ENCODE data around the gene RGS10.
"Not testable (repeated sequence)": the region's sequence is repeated elsewhere in the genome, so short reads cannot be mapped to it uniquely, and the experiment has no call there.

Gene RGS10

DNA sequence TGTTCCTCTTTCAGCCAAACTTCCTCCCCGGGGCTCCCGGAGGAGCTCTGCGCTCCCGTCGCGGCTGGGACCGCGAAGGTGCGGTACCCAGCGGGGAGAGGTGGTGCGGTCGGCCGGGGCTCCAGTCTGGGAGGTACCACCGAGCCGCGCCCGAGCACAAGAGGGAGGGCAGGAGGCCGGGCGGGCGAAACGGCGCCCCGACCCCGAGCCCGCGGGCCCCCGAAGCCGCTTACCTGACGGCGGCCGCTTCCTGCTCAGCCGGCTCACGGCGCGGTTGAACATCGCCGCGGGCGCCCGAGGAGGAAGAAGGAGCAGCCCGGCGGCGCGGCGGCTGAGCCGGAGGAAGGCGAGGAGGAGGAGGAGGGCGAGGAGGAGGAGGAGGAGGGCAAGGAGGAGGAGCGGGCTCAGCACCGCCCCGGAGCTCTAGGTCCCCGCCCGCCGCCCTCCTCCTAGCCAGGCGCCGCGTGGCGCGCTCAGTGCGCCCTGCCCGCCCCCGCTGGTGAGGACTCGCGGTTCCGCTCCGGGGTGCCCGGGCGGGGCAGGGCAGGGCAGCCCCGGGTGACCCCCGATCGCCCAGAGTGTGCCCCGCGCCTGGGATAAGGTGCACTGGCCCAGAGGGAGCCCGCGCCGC is at the start of gene RGS10:
Gene RGS10 (minus strand): TSS at position 363 of the 631 bp plus-strand sequence. CDS start 81 bp downstream, at position 282.
- DNase-seq (ENCODE audit: low read depth), result peak; percentile 82

DNA sequence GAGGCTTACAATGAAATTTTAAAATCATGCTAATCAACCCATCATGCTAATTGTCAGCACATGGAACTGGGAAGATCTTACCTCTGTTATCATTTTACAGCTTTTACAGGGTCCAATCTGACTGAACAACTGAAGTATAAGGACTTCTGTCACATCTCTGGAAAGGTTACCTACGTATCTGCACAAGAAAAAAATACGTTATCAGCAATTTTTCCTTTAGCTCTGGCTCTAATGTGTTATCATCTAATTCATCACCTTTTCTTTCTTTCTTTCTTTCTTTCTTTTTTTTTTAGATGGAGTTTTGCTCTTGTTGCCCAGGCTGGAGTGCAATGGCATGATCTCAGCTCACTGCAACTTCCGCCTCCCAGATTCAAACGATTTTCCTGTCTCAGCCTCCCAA is 45.6 kb upstream of the RGS10 start:
- DNase-seq (ENCODE audit: low read depth), result no peak

DNA sequence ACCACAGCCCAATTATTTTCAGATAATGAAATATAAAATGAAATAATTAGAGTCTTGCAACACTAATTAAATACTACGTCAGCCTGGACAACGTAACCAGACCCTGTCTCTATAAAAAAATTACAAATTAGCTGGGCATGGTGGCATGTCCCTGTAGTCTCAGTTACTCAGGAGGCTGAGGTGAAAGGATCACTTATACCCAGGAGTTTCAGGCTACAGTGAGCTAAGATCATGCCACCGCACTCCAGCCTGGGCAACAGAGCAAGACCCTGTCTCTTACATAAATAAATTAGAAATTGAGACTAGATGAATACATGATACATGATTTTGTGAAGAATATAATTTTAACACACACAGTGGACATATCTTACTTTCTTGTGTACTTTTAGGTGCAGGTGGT is 35.8 kb upstream of the RGS10 start:
- no peak for DNase-seq (ENCODE audit: low read depth)

DNA sequence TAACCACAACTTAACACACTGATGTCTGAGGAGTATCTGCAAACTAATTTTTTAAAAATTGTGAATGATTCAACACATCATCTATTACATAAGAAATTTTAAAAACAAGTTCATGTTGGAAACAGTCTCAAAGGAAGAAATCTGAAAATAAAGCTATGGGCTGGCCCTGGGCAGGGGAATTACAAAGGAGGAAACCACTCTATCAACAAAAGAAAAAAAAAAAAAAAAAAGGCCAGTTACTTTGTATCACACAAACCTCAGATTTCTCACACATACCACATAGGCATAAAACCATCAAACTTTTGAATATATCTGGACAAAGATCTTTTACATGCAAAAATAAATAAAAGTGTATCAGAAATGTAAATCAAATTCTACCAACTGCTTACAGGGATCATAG is 33.5 kb upstream of the RGS10 start:
- DNase-seq (ENCODE audit: low read depth), result no peak

DNA sequence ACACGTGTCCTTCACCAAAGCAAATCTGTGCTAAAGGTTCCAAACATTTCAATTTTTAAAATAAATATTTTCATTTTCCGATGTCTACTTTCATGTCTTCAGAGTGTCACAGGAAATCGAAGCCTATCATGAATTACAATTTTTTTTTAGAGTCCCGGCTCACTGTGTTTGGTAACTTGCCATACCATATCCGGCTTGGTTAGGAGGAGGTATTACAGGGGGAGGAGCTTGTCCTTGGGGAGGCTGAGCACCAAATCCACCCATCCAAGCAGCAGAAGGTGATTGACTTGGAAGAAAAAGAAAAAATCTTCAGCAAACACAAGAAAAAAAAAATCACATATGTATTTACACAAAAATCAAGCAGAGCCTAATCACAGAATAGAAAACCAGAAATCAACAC is 33.0 kb upstream of the RGS10 start:
- peak; percentile 17 for DNase-seq (ENCODE audit: low read depth)

GRCh38 chr10:119567978-119568377 is 25.5 kb upstream of the RGS10 start:
- no peak for DNase-seq (ENCODE audit: low read depth)

- DNase-seq (ENCODE audit: low read depth), result no peak
Observed at GRCh38 chr10:119562097-119562496, 19.6 kb upstream of the RGS10 start.

DNA sequence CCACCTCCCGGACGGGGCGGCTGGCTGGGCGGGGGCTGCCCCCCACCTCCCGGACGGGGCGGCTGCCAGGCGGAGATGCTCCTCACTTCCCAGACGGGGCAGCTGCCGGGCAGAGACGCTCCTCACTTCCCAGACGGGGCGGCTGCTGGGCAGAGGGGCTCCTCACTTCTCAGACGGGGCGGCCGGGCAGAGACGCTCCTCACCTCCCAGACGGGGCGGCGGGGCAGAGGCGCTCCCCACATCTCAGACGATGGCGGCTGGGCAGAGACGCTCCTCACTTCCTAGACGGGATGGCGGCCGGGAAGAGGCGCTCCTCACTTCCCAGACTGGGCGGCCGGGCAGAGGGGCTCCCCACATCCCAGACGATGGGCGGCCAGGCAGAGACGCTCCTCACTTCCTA is 17.0 kb upstream of the RGS10 start:
- DNase-seq (ENCODE audit: low read depth), result not testable (repeated sequence)

GRCh38 chr10:119556081-119556480 is 13.6 kb upstream of the RGS10 start:
- not testable (repeated sequence) for DNase-seq (ENCODE audit: low read depth)

- DNase-seq (ENCODE audit: low read depth), result no peak
Observed at GRCh38 chr10:119555178-119555784, 12.8 kb upstream of the RGS10 start.

GRCh38 chr10:119550827-119551226 is 8.3 kb upstream of the RGS10 start:
- no peak for DNase-seq (ENCODE audit: low read depth)

- no peak for DNase-seq (ENCODE audit: low read depth)
Observed at GRCh38 chr10:119549247-119549999, 6.9 kb upstream of the RGS10 start.

DNA sequence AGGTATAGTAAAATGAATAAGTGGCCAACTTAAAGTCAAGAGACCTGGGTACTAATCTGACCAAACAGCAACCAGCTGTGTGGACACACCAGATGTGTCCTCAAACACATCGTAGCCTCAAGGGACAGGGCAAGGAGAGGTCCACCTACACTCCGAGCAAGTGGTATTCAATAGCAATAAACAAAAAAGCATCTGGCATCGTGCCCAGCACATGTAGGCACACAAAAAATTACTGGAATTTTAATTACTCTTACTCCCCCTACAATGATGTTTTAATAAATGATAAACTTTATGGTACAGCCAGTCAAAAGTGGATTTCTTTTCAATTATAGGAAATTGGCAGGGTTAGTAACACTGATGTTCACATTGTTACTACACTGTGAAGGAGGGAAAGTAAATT is 3.5 kb upstream of the RGS10 start:
- DNase-seq (ENCODE audit: low read depth), result peak; percentile 59

GRCh38 chr10:119545310-119545709 is 2.8 kb upstream of the RGS10 start:
- no peak for DNase-seq (ENCODE audit: low read depth)

DNA sequence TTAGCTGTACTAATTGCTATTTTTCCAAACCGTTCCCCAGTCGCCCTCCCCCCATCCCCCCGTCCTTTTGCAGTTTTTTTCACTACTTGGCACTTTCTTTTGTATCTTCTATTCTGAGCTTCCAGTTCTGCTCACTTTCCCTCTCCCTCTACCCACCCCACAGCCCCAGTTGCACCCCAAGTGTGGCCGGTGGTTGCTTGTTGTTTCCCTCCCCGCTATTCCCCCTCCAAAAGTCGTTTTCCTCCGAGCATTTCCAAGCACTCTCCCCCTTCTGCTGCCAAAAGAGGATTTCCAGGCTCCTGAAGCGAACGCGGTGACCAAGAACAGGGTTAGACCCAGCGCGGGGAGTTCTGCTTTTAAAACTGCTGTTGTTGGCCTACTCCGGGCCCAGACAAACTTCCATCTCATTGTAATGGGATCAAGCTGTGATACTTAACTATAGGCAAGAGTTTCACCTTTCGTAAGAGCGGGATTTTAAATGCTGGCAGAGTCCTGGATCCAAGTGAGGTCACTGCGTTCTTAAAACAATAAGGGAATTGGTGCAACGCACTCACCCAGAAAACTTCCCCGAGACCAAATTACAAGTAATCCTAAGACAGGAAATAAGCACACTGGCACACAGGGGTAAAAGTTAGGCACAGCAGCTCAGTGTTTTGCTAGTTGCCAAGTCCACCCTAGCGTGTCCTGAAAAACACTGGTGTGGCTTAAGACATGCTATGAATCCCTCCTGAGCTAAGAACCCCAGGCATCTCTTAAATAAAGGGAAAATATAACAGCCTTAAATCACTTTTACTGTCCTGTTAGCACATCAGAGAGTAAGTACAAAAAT is 1.5 kb upstream of the RGS10 start:
- peak; percentile 97 for DNase-seq (ENCODE audit: low read depth)

GRCh38 chr10:119542988-119543813 is 682 bp upstream of the RGS10 start:
- peak; percentile 45 for DNase-seq (ENCODE audit: low read depth)

DNA sequence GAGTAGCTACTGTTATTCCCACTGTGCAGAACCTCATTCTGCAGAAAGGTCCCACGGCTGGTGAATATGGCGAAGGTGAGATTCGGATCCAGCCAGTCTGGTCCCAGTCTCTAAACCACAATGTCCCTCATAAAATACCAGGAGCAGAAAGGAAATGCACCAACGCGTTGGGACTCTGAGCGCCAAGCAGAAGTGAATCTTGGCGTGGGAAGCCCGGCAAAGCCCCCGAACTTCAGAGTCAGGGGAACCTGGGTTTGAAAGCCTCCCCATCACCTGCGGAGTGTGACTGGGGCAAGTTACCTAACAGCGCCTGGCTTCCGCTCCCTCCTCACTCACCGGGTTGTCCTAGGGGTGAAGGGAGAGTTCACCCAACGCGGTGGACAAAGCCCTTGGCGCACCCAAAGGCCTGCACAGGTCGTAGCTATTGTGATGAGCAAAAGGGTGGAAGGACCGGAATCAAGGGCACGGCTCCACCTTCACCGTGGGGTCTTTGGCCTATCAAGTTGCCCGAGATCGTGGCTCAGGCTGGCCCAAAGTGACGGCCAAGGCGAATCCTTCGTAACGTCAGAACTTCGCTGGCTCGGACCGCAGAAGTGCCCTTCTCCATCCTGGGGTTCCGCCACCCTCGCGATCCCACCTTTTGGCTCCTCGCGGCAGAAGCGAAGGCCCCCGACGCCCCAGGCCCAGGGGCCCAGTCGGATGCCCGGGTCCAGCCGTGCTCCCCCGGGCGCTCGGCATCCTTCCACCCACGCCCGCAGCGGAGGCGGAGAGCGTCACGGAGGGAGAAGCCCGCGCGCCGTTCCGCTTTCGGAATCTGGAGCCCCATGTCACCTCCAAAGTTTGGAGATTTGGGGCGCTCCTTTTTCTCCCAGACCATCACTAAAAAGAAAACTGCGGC is 811 bp downstream of the RGS10 start:
- no peak for DNase-seq (ENCODE audit: low read depth)

- DNase-seq (ENCODE audit: low read depth), result peak; percentile 76
Observed at GRCh38 chr10:119541046-119541445, 1.5 kb downstream of the RGS10 start.

DNA sequence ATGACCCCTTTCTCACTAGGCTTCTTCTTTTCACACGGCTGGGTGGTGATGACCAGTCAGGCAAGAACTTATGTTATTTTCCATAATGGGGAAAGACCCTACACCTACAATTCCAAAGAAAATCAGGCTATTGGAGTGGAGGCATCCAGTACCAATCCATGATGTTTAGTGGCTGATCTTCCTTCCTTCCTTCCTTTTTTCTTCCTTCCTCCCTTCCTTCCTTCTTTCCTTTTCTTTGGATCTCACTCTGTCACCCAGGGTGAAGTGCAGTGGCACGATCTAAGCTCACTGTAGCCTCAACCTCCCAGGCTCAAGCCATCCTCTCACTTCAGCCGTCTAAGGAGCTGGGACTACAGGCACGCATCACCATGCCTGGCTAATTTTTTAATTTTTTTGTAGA is 2.5 kb downstream of the RGS10 start:
- DNase-seq (ENCODE audit: low read depth), result no peak

DNA sequence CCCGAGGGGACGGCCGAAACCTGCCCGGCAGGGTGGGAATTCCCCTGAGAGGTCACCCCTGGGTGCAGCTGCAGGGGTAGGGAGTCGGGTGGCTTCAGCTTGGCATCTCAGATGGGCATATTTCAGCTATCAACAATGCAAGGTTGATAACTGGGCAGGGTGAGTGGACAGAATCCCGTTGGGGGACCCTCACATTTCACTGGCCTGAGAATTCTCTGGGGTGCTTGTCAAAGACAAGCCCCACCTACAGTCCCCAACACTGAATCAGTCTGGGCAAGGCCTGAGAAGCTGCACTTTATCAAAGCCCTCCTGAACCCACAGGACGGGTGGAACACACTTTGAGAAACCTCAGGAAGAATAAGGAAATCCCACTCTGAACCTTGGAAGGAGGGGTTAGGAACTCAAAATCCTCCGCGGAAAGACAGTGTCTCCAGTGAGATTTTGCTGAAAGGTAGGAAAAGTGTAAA is 3.1 kb downstream of the RGS10 start:
- no peak for DNase-seq (ENCODE audit: low read depth)
